PFSK-1 (cell line): ENCODE measurements around the gene ZFYVE9.

Experiments used
- FOXP2 ChIP-seq: optimal IDR thresholded peaks from 2 replicates; pipeline ENCODE3; 2011; ENCODE audit warnings: borderline replicate concordance, control low read depth, inconsistent platforms; ENCODE audit not compliant: insufficient read depth; ENCODE audit errors: extremely low read length, extremely low read depth
- POLR2AphosphoS5 ChIP-seq: IDR thresholded peaks from 2 replicates; pipeline ENCODE4 v1.6.1; 2012; ENCODE audit warnings: low read depth, mild to moderate bottlenecking, control low read depth, low read length, moderate library complexity
- REST ChIP-seq, 2 experiments: IDR thresholded peaks; 2 replicates each; pipeline versions ENCODE4 v1.6.1 to v1.8.0; 2011 to 2012; ENCODE audit warnings: low read depth in 2 of 2, low read length in 2 of 2, control low read depth in 1 of 2, inconsistent platforms in 1 of 2, mild to moderate bottlenecking in 1 of 2, moderate library complexity in 1 of 2; ENCODE audit not compliant: insufficient read depth in 1 of 2
- SIN3A ChIP-seq: IDR thresholded peaks from 2 replicates; pipeline ENCODE4 v1.6.1; 2012; ENCODE audit warnings: mild to moderate bottlenecking, low read length, moderate library complexity, borderline replicate concordance; ENCODE audit not compliant: insufficient read depth
- TAF1 ChIP-seq: IDR thresholded peaks from 2 replicates; pipeline ENCODE4 v1.6.1; 2012; ENCODE audit warnings: low read length, control low read depth, borderline replicate concordance; ENCODE audit not compliant: insufficient read depth

ZFYVE9 gene

DNA sequence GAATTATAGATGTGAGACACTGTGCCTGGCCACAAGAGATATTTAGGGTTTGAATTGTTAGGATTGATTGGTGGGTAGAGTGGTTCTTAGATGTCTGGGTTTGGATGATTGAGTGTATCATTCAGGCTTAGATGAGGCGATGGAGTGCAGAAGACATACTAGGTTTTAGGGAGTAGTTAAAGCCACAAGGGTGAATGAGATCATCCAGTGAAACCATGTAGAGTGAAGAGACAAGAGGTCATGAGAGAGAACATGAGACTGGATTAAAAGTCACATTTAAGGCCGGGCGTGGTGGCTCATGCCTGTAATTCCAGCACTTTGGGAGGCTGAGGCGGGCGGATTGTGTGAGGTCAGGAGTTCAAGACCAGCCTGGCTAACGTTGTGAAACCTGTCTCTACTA is 37.2 kb downstream of the ZFYVE9 start:
- TF ChIP-seq REST (IDR thresholded peaks at IDR 0.05; ENCODE audit: insufficient read depth in 1 of 2, low read depth in 2 of 2, low read length in 2 of 2) (no peak), SIN3A (no peak), POLR2AphosphoS5 (no peak), FOXP2 (no peak), TAF1 (no peak)

DNA sequence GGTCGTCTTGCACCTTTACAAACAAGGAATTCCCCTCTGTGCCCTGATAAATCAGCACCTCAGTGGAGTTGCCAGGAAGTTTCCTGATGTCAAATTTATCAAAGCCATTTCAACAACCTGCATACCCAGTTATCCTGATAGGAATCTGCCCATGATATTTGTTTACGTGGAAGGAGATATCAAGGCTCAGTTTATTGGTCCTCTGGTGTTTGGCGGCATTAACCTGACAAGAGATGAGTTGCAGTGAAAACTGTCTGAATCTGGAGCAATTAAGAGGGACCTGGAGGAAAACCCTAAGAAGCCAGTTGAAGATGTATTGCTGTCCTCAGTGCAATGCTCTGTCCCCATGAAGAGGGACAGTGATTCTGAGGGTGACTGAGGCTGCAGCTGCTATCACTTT is 38.3 kb downstream of the ZFYVE9 start:
- TF ChIP-seq TAF1 = no peak

DNA sequence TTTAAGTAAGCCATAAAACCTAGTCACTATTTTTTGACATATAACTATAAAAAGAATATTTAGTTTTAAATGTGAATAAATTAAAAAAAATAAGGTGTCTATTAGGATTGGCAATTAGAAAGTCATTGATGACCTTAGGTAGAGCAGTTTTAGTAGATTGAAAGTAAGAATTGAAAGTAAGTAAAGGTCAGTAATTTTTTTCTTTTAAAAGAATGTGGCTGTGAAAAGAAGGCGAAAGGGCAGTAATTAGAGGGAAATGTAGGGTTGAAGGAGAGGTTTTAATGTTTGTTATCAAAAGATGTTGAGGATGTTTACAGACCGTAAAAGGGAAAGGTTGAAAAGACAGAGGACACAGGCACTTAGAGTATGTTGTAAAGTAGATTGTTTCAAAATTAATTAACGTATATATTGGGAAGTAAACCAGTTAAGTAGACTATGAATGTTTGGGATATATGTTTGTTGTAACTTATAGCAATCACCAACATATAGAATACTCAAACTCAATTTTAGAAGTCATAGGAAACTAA is 41.0 kb downstream of the ZFYVE9 start:
- TF ChIP-seq POLR2AphosphoS5 (no peak), TAF1 (no peak), REST (IDR thresholded peaks at IDR 0.05; ENCODE audit: insufficient read depth in 1 of 2, low read depth in 2 of 2, low read length in 2 of 2) (no peak), FOXP2 (no peak), SIN3A (no peak)

DNA sequence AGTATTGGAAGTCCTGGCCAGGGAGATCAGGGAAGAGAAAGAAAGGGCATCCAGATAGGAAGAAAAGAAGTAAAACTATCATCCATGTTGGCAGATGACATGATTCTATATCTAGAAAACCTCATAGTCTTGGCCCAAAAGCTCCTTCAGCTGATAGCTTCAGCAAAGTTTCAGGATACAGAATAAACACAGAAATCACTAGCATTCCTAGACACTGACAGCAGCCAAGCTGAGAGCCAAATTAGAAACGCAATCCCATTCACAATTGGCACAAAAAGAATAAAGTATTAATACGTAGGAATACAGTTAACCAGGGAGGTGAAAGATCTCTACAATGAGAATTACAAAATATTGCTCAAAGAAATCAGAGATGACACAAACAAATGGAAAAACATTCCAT is 44.6 kb downstream of the ZFYVE9 start:
- no peak for TF ChIP-seq TAF1
- TF ChIP-seq REST (IDR thresholded peaks at IDR 0.05; ENCODE audit: insufficient read depth in 1 of 2, low read depth in 2 of 2, low read length in 2 of 2) = no peak
- TF ChIP-seq POLR2AphosphoS5 = no peak
- TF ChIP-seq FOXP2 = no peak
- no peak for TF ChIP-seq SIN3A

DNA sequence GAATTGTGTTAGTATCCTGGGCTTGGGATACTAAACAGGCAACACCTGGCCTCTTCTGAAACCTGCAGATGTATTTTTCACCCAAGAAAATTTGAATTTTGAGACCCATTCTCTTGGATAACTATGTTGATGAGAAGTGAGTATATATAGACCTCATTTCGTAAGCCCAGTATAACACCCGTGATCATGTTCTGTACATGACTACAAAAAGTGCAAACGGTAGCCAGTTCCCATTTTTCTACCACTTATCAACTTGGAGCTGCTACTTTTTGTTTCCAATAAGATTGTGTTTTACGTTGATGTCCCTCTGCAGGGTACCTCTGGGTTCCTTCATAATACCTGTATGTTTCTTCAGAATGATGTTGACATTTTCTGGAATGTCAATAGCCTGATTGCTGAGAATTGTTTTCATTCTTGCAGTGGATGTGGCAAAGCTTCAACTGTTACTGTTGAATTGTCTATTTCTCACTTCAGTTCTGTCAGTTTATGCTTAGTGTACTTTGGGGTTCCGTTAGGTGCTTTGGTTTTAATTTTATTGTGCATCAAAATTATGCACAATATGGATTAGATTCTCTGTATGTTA is 48.1 kb downstream of the ZFYVE9 start:
- TF ChIP-seq TAF1 = no peak

DNA sequence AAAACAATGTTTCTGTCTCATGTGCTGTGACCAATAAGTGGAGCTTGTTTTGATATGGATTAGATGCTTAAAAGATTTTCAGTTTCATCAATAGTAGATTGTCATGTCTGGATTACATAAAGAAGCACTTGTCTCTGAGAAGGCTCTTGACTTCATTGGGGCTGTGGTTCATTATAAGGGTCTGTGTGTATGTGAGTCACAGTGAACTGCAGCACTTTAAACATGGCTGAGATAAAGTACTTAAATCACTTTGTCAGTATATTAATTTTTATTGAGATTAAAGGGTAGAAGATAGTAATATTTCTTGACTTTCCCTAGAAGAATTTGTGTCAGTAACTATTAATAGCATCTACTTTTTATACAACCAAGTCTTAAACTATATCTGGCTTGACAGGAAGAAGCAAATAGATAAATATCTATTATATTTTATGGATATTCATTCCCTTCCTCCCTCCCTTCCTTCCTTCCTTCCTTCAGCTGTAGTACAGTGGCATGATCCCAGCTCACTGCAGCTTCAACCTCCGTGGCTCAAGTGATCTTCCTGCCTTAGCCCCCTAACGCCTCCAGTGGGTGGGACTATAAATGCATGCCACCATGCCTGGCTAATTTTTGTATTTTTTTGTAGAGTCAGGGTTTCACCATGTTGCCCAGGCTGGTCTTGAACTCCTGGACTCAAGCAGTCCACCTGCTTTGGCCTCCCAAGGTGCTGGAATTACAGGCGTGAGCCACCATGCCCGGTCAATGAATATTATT is 48.8 kb downstream of the ZFYVE9 start:
- TF ChIP-seq POLR2AphosphoS5 = no peak
